HepG2 (cell line): ENCODE data around the gene KNL1. TPM values are rescaled to one million over a fixed set of nuclear protein-coding genes. Genes with fewer than 3 reads are reported as not detected.

Experiments
- ATAC-seq: fragments of 200-7000 bp; cut with Tn5 transposase; 3 replicates; pipeline ENCODE4 v1.9.1; 2020; ENCODE audit warnings: mild to moderate bottlenecking, moderate library complexity
- BruUV-seq: library from RNA; stranded (reverse); fragments of 400-500 nt; replicated peaks from 2 replicates; lab custom pipeline; 2021; lab: Mats Ljungman, UMichigan
- CTCF ChIA-PET: fragments of 300-600 bp; formaldehyde crosslinking; extraction: SDS; loops from one replicate; lab custom pipeline; 2021; ENCODE audit warnings: low total read pairs, inconsistent platforms, low intra/inter-chr PET ratio; lab: Yijun Ruan, JAX
- POLR2A ChIA-PET: fragments of 350-600 bp; sonication (Branson Sonifier 250); formaldehyde crosslinking; loops from one replicate; lab custom pipeline; 2020; ENCODE audit warnings: antibody characterized with exemption, inconsistent platforms; lab: Yijun Ruan, JAX
- DNase-seq: peaks from one replicate; pipeline ENCODE4 v3.0.0-alpha.2; 2015; ENCODE audit warnings: low spot score
- FAIRE-seq: peaks from 3 replicates; lab custom pipeline; 2011; peaks lifted over from hg19 to GRCh38; lab: Jason Lieb, UNC
- H2AFZ ChIP-seq: one replicate; pipeline ENCODE4 v1.6.1; 2011; ENCODE audit warnings: low read length, inconsistent platforms
- H3K27ac ChIP-seq: fragments of 300-600 bp; 3 replicates; pipeline ENCODE4 v1.8.0; 2011; ENCODE audit warnings: mixed run types, mild to moderate bottlenecking, mixed read lengths, low read length, inconsistent platforms; ENCODE audit not compliant: insufficient read depth; ENCODE audit errors: extremely low read length
- H3K27me3 ChIP-seq, 2 experiments: fragments of 200-600 bp in 1 of 2; 2 replicates in 1 of 2; 3 replicates in 1 of 2; pipeline versions ENCODE4 v1.6.0 to v1.8.0; 2011; ENCODE audit warnings: low read length in 2 of 2, mild to moderate bottlenecking in 2 of 2, moderate library complexity in 2 of 2, inconsistent platforms in 1 of 2; ENCODE audit not compliant: insufficient read depth in 2 of 2, control insufficient read depth in 1 of 2
- H3K36me3 ChIP-seq, 2 experiments: fragments of 200-600 bp in 1 of 2; replicated peaks in 1 of 2; 2 replicates in 1 of 2; 3 replicates in 1 of 2; pipeline versions ENCODE4 v1.5.1 to v1.8.0; 2011; ENCODE audit warnings: low read length in 2 of 2, inconsistent platforms in 1 of 2; ENCODE audit not compliant: insufficient read depth in 2 of 2, control insufficient read depth in 1 of 2
- H3K4me1 ChIP-seq: 2 replicates; pipeline ENCODE4 v1.5.1; 2012; ENCODE audit warnings: low read length, inconsistent platforms; ENCODE audit not compliant: insufficient read depth
- H3K4me2 ChIP-seq: 2 replicates; pipeline ENCODE4 v1.6.0; 2011; ENCODE audit warnings: low read depth, low read length, inconsistent platforms
- H3K4me3 ChIP-seq, 3 experiments: fragments of 200-600 bp in 1 of 3; sonication (generic), shearing (Covaris generic) in 1 of 3; replicated peaks in 1 of 3; 2 replicates each; pipeline ENCODE4 v1.5.1; 2011 to 2016; ENCODE audit warnings: low read length in 3 of 3, inconsistent platforms in 2 of 3, low read depth in 2 of 3, mild to moderate bottlenecking in 2 of 3, control low read depth in 1 of 3, mixed read lengths in 1 of 3; ENCODE audit not compliant: insufficient read depth in 1 of 3
- H3K79me2 ChIP-seq: one replicate; pipeline ENCODE4 v1.6.1; 2011; ENCODE audit warnings: low read length, inconsistent platforms; ENCODE audit not compliant: insufficient read depth
- H3K9ac ChIP-seq: 2 replicates; pipeline ENCODE4 v1.6.0; 2011; ENCODE audit warnings: mild to moderate bottlenecking, low read depth, low read length, inconsistent platforms; ENCODE audit not compliant: insufficient read depth
- H3K9me3 ChIP-seq: 2 replicates; pipeline ENCODE4 v1.5.1; 2012; ENCODE audit warnings: mild to moderate bottlenecking, low read length
- H4K20me1 ChIP-seq: 2 replicates; pipeline ENCODE4 v1.6.0; 2011; ENCODE audit warnings: inconsistent platforms, mild to moderate bottlenecking, low read length, moderate library complexity; ENCODE audit not compliant: insufficient read depth
- AKAP8 ChIP-seq: sonication (generic); formaldehyde crosslinking; IDR thresholded peaks from 2 replicates; pipeline ENCODE4 v1.5.1; 2020; ENCODE audit warnings: mild to moderate bottlenecking, missing genetic modification reagents
- FOSL2 ChIP-seq: sonication (generic); formaldehyde crosslinking; IDR thresholded peaks from 2 replicates; pipeline ENCODE4 v1.4.0; 2020; ENCODE audit warnings: missing genetic modification reagents
- FOXC1 ChIP-seq: sonication (generic); formaldehyde crosslinking; IDR thresholded peaks from 2 replicates; pipeline ENCODE4 v1.8.0; 2022; ENCODE audit warnings: mild to moderate bottlenecking, missing genetic modification reagents, borderline replicate concordance
- HNRNPL ChIP-seq: fragments of 200-400 bp; formaldehyde crosslinking; IDR thresholded peaks from 2 replicates; pipeline ENCODE4 v1.6.1; 2017; ENCODE audit warnings: mild to moderate bottlenecking, low read depth, low read length
- NR3C1 ChIP-seq: sonication (generic); formaldehyde crosslinking; IDR thresholded peaks from 2 replicates; pipeline ENCODE4 v1.4.0; 2020; ENCODE audit warnings: missing genetic modification reagents
- PCBP1 ChIP-seq: fragments of 200-400 bp; formaldehyde crosslinking; IDR thresholded peaks from 2 replicates; pipeline ENCODE4 v1.6.1; 2017; ENCODE audit warnings: mild to moderate bottlenecking, low read depth, low read length, borderline replicate concordance
- POLR2AphosphoS2 ChIP-seq: IDR thresholded peaks from 2 replicates; pipeline ENCODE4 v1.6.1; 2011; ENCODE audit warnings: low read depth, low read length, improper control_type of control experiment
- RNF2 ChIP-seq: fragments of 450-650 bp; conservative IDR thresholded peaks from 2 replicates; pipeline ENCODE4 v1.6.1; 2016; ENCODE audit warnings: low read depth
- RORA ChIP-seq: sonication (generic); formaldehyde crosslinking; IDR thresholded peaks from 2 replicates; pipeline ENCODE4 v1.5.0; 2020; ENCODE audit warnings: mild to moderate bottlenecking, missing genetic modification reagents, moderate library complexity
- SETDB1 ChIP-seq: sonication (generic); formaldehyde crosslinking; IDR thresholded peaks from 2 replicates; pipeline ENCODE4 v1.5.1; 2020; ENCODE audit warnings: missing genetic modification reagents, mild to moderate bottlenecking, borderline replicate concordance
- SKI ChIP-seq: fragments of 450-650 bp; IDR thresholded peaks from one replicate; pipeline ENCODE4 v1.6.1; 2018; ENCODE audit warnings: mild to moderate bottlenecking; ENCODE audit not compliant: partially characterized antibody
- SUZ12 ChIP-seq: fragments of 150-350 bp; IDR thresholded peaks from 2 replicates; pipeline ENCODE4 v1.6.1; 2014; ENCODE audit warnings: low read depth, low read length
- ZNF136 ChIP-seq: sonication (generic); formaldehyde crosslinking; IDR thresholded peaks from 2 replicates; pipeline ENCODE4 v1.8.1; 2022; ENCODE audit warnings: low read depth, mild to moderate bottlenecking, moderate library complexity, missing genetic modification reagents
- ZNF577 ChIP-seq: sonication (generic); formaldehyde crosslinking; IDR thresholded peaks from 2 replicates; pipeline ENCODE4 v1.4.0; 2020; ENCODE audit warnings: mild to moderate bottlenecking, low read depth, missing genetic modification reagents, borderline replicate concordance
- WGBS: methylation state at CpG from one replicate; pipeline ENCODE4 v1.1.6; 2017; ENCODE audit warnings: low lambda C conversion rate; 5-methylcytosine and 5-hydroxymethylcytosine counted together
- in situ Hi-C: cut with HindIII; loops from 2 replicates; pipeline ENCODE4 v1.10.0; 2017; ENCODE audit warnings: low pct_unique_long_range_greater_than_20kb; ENCODE audit not compliant: extremely low pct_ligation_motif_present
- intact Hi-C: fragments of 100-400 bp; cut with micrococcal nuclease; formaldehyde crosslinking; loops from one replicate; pipeline ENCODE4 v1.10.0; 2022; ENCODE audit not compliant: unreplicated experiment
- polyA plus RNA-seq, 8 experiments: library from polyadenylated mRNA; depleted of rRNA in 3 of 8; stranded (reverse) in 7 of 8; unstranded in 1 of 8; fragments of >200 nt; fragmentation: Illumina TruSeq in 4 of 8; extraction: Trizol in 4 of 8; gene quantifications; 2 replicates each; pipeline versions ENCODE4 v1.2.1 to v1.2.3, GENCODE V29; 2011 to 2016; ENCODE audit warnings: low read depth in 4 of 8, missing spikeins in 1 of 8, mixed read lengths in 1 of 8; ENCODE audit not compliant: insufficient read depth in 1 of 8
- total RNA-seq, 5 experiments: library from RNA; depleted of rRNA; stranded (reverse); fragments of >200 nt; fragmentation: Illumina TruSeq; extraction: Trizol; gene quantifications; 2 replicates each; pipeline ENCODE4 v1.2.3, GENCODE V29; 2016; ENCODE audit warnings: low read depth in 1 of 5
- TF ChIP-seq, protein P1 (sequence below): sonication (generic); formaldehyde crosslinking; IDR thresholded peaks from 2 replicates; pipeline ENCODE4 v1.5.1; 2020; ENCODE audit warnings: missing genetic modification reagents, mild to moderate bottlenecking, borderline replicate concordance

The KNL1 gene
- total and polyA plus RNA-seq, 2 of the 13 experiments (the other 11 are each of a cell fraction or from before 2014, with no cell fraction given), result 8.0 to 21.4 TPM

DNA sequence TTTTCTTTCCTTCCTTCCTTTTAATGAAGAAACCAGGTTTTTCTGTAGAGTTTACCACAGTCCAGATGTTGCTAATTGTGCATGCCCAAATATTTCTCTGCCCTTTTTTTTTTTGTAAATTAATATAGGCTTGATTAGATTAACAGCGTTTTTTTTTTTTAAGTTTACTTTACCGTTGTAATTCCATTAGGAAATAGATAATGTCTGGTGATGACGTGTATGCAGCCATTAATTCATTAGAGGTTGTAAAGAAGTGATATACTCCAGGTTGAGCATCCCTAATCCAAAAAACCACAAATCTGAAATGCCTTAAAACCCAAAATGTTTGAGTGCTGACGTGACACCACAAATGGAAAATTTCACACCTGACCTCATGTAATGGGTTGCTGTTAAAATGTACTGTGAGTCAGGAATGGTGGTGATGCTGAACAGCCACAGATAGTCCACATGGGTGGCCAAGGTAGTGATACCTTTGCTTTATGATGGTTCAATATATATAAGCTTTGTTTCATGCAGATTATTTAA lies 43.2 kb downstream of the KNL1 start:
- no peak for ATAC-seq
- no peak overlapping the region for H3K9ac ChIP-seq
- H3K4me1 ChIP-seq, result no peaks in the 10 kb centered on the region
- CTCF ChIA-PET, result no interaction called here
- no peak for FAIRE-seq
- no peaks in the 10 kb centered on the region for H3K27me3 ChIP-seq
- no peak overlapping the region for H2AFZ ChIP-seq
- H3K36me3 ChIP-seq, result peaks cover 2 to 18% of the 10 kb centered on the region in 2 experiments; a peak in 2 of 5 replicates
- H4K20me1 ChIP-seq, result no peaks in the 10 kb centered on the region
- no peaks in the 10 kb centered on the region for H3K79me2 ChIP-seq
- no peak overlapping the region for H3K27ac ChIP-seq
- TF ChIP-seq PCBP1, result no peak
- TF ChIP-seq RORA (CRISPR knock-in tag), result no peak
- no peak for TF ChIP-seq POLR2AphosphoS2
- TF ChIP-seq, protein P1, sequence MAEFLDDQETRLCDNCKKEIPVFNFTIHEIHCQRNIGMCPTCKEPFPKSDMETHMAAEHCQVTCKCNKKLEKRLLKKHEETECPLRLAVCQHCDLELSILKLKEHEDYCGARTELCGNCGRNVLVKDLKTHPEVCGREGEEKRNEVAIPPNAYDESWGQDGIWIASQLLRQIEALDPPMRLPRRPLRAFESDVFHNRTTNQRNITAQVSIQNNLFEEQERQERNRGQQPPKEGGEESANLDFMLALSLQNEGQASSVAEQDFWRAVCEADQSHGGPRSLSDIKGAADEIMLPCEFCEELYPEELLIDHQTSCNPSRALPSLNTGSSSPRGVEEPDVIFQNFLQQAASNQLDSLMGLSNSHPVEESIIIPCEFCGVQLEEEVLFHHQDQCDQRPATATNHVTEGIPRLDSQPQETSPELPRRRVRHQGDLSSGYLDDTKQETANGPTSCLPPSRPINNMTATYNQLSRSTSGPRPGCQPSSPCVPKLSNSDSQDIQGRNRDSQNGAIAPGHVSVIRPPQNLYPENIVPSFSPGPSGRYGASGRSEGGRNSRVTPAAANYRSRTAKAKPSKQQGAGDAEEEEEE, result no peak
- no peak for TF ChIP-seq SETDB1
- no peak for TF ChIP-seq SKI
- no peak for TF ChIP-seq ZNF136
- TF ChIP-seq RNF2, result no peak
- TF ChIP-seq SUZ12, result no peak
- TF ChIP-seq ZNF577 (CRISPR knock-in tag), result no peak
- no peak for TF ChIP-seq FOXC1 (CRISPR knock-in tag)
- TF ChIP-seq FOSL2 (CRISPR knock-in tag), result no peak
- TF ChIP-seq HNRNPL, result no peak
- TF ChIP-seq NR3C1, result no peak
- TF ChIP-seq AKAP8 (CRISPR knock-in tag), result no peak
- TF ChIP-seq, all 625 proteins: peak for 0
- Histone ChIP-seq H3K4me3 (no peak overlapping the region), H3K9me3 (no peaks in the 10 kb centered on the region), H3K4me2 (no peak overlapping the region)
- WGBS, result 94% methylated on average over 4 of the region's 4 CpGs
- no TSS peak for BruUV-seq
- POLR2A ChIA-PET, result no interaction called here
- intact Hi-C loops (no loop called here), in situ Hi-C loops (no loop called here)
- DNase-seq, result no peak
